ENCODE results near the gene SSRP1.

- TF ChIP-seq RAD21 (IDR thresholded peaks at IDR 0.05; ENCODE audit: low read depth): no peak
- TF ChIP-seq NFIC (IDR thresholded peaks at IDR 0.05): no peak
- TF ChIP-seq TCF12 (IDR thresholded peaks at IDR 0.05; ENCODE audit: low read depth): no peak
- no peak for TF ChIP-seq ZBTB7A (IDR thresholded peaks at IDR 0.05; ENCODE audit: low read depth)
- TF ChIP-seq CEBPB (IDR thresholded peaks at IDR 0.05): no peak
These were observed 22.2 kb upstream of the SSRP1 start for GRCh38 chr11:57357856-57358255.

Data from Ishikawa (cell line).